ENCODE results near the gene COLGALT1. TPM values are rescaled to one million over a fixed set of nuclear protein-coding genes. Genes with fewer than 3 reads are reported as not detected.
A peak's percentile ranks its signal among the peaks of the same experiment; 100 is the strongest.

Gene COLGALT1
- total RNA-seq, 1 donor from 2014 or later: 74.2 TPM

DNA sequence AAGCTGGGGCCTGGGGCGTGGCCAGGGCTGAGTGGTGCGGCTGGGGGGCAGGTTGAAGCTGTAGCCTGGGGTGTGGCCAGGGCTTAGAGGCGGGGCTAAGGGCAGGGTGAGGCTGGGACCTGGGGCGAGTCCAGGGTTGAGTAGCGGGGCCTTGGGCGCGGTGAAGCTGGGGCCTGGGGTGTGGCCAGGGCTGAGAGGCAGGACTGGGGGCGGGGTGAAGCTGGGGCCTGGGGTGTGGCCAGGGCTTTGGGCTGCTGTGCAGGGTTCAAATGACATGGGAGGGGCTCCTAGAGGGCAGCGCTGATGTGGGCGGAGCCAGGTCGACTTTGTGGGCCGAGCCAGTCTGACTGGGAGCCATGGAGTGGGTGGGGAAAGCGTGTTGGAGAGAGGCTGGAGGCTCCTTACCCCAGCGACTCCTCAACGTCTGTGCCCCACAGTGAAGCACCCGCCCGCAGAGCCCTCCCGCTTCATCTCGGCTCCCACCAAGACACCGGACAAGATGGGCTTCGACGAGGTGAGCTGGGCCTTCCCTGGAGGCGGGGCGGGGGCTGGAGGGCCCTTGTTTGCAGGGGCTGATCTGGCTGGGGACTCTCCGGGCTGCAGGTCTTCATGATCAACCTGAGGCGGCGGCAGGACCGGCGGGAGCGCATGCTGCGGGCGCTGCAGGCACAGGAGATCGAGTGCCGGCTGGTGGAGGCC is 21.5 kb downstream of the COLGALT1 start:
- no peak for FAIRE-seq

DNA sequence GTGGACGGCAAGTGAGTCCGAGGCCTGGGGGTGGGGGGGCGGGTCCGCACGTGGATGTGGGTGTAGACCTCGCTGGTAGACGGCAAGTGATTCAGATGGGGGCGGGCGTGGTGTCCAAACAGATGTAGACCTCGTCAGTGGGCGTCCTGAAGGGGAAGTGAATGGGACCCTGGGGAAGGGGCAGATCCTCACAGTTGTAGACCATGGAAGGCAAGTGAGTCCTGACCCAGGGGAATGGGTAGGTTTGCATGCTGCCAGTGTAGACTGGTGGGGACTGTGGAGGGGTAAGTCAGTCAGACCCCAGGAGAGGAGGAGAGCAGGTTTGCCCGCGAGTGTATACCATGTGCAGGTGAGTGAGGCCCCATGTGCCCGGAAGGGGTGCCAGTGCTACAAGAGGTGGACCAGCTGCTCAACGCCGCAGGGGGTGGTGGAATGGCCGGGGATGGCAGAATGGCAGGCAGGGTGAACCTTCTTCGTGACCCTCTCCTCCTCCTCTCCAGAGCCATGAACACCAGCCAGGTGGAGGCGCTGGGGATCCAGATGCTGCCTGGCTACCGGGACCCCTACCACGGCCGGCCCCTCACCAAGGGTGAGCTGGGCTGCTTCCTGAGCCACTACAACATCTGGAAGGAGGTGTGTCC is 22.1 kb downstream of the COLGALT1 start:
- FAIRE-seq (no peak), DNase-seq (ENCODE audit: low read depth) (no peak)
- TF ChIP-seq, protein P1, sequence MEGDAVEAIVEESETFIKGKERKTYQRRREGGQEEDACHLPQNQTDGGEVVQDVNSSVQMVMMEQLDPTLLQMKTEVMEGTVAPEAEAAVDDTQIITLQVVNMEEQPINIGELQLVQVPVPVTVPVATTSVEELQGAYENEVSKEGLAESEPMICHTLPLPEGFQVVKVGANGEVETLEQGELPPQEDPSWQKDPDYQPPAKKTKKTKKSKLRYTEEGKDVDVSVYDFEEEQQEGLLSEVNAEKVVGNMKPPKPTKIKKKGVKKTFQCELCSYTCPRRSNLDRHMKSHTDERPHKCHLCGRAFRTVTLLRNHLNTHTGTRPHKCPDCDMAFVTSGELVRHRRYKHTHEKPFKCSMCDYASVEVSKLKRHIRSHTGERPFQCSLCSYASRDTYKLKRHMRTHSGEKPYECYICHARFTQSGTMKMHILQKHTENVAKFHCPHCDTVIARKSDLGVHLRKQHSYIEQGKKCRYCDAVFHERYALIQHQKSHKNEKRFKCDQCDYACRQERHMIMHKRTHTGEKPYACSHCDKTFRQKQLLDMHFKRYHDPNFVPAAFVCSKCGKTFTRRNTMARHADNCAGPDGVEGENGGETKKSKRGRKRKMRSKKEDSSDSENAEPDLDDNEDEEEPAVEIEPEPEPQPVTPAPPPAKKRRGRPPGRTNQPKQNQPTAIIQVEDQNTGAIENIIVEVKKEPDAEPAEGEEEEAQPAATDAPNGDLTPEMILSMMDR (IDR thresholded peaks at IDR 0.05; ENCODE audit: insufficient read depth, low read length, severe bottlenecking): no peak
- Histone ChIP-seq H3K36me3 (ENCODE audit: control insufficient read depth, insufficient read depth, low read length) (peaks cover 37% of the 10 kb centered on the region), H3K27me3 (ENCODE audit: control insufficient read depth, insufficient read depth, low read length) (no peaks in the 10 kb centered on the region), H3K4me3 (ENCODE audit: low read depth, low read length) (no peak overlapping the region)

More for the DNA sequence above, 21.5 kb downstream of the COLGALT1 start:
- peak; percentile 22 for DNase-seq (ENCODE audit: low read depth)
- no peaks in the 10 kb centered on the region for H3K27me3 ChIP-seq (ENCODE audit: control insufficient read depth, insufficient read depth, low read length)
- TF ChIP-seq, protein P1 (IDR thresholded peaks at IDR 0.05; ENCODE audit: insufficient read depth, low read length, severe bottlenecking): no peak
- H3K36me3 ChIP-seq (ENCODE audit: control insufficient read depth, insufficient read depth, low read length): peaks cover 41% of the 10 kb centered on the region
- H3K4me3 ChIP-seq (ENCODE audit: low read depth, low read length): no peak overlapping the region

DNA sequence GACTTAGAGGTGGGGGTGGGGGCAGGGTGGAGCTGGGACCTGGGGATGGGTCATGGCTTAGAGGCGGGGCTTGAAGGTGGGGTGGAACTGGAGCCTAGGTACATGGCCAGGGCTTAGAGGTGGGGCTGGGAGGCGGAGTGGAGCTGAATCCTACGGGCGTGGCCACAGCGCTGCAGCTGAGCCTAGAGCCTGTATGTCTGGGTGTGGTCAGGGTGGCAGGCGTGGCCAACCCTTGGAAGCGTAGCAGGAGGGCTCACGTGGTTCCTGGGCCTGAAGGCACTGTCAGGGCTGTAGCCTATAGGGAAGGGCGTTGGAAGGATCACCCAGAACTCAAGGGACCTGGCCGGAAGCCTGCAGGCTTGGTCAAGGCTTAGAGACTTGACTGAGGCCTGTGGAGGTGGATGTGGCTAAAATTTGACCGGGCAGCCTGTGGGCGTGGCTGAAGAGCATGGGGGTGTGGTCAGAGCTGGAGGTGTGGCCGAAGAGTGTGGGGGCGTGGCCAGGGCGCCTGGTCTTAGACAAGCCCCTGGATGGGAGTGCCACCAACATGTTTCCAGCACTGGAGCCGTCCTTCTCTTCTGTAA is 24.3 kb downstream of the COLGALT1 start:
- FAIRE-seq (peak; percentile 43), DNase-seq (ENCODE audit: low read depth) (peak; percentile 44)
- Histone ChIP-seq H3K27me3 (ENCODE audit: control insufficient read depth, insufficient read depth, low read length) (no peaks in the 10 kb centered on the region), H3K4me3 (ENCODE audit: low read depth, low read length) (no peak overlapping the region), H3K36me3 (ENCODE audit: control insufficient read depth, insufficient read depth, low read length) (peaks cover 34% of the 10 kb centered on the region)
- TF ChIP-seq, protein P1 (IDR thresholded peaks at IDR 0.05; ENCODE audit: insufficient read depth, low read length, severe bottlenecking): no peak

DNA sequence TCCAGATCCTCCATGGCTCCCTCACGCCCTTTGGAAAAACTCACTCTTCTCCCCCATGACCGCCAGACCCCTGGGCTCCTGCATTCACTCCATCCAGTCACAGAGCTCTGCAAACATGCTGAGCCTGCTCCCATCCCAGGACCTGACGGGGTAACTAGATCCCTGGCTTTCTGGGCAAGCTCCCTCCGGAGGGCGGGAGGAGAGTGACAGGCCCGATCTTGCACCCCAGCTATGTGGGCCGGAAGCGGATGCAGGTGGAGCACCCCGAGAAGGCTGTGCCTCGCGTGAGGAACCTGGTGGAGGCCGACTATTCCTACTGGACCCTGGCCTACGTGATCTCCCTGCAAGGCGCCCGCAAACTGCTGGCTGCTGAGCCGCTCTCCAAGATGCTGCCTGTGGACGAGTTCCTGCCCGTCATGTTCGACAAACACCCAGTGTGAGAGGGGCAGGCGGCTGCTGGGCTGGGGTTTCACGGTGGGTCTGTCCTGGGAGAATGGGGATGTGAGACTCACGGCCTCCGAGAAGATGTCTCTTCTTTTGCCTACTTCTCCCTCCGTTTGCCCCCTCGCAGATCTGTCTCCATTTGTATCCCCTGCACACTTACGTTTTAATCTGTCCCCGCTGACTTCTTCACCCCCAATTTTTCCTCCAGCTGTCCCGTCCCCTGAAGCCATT is 25.2 kb downstream of the COLGALT1 start:
- Histone ChIP-seq H3K4me3 (ENCODE audit: low read depth, low read length) (no peak overlapping the region), H3K27me3 (ENCODE audit: control insufficient read depth, insufficient read depth, low read length) (no peaks in the 10 kb centered on the region), H3K36me3 (ENCODE audit: control insufficient read depth, insufficient read depth, low read length) (peaks cover 33% of the 10 kb centered on the region)
- DNase-seq (ENCODE audit: low read depth): no peak
- FAIRE-seq: no peak
- TF ChIP-seq, protein P1 (IDR thresholded peaks at IDR 0.05; ENCODE audit: insufficient read depth, low read length, severe bottlenecking): peak; percentile 8

DNA sequence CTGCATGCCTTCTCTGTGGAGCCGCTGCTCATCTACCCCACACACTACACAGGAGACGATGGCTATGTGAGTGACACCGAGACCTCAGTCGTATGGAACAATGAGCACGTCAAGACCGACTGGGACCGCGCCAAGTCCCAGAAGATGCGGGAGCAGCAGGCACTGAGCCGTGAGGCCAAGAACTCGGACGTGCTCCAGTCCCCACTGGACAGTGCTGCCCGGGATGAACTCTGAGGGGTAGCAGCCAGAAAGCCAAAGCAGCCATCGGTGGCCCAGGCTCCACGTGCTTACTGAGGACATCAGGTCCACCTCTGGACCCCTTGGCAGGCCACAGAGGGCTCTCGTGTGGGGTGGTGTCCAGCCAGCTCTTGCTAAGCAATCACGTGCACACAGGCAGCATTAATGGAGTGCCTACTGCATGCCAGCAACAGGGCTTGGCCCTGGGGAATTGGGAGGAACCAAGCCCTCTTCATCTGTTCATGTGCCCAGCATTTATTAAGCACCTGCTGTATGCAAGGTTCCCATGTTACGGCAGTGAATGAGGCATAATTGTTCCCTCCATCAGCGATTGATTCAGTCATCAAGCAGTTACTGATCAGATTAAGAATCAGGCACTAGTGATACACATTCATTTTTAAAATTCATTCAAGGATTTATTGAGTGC is 25.9 kb downstream of the COLGALT1 start:
- TF ChIP-seq, protein P1 (IDR thresholded peaks at IDR 0.05; ENCODE audit: insufficient read depth, low read length, severe bottlenecking): no peak
- peaks cover 32% of the 10 kb centered on the region for H3K36me3 ChIP-seq (ENCODE audit: control insufficient read depth, insufficient read depth, low read length)
- no peak for FAIRE-seq
- no peak for DNase-seq (ENCODE audit: low read depth)
- no peaks in the 10 kb centered on the region for H3K27me3 ChIP-seq (ENCODE audit: control insufficient read depth, insufficient read depth, low read length)
- no peak overlapping the region for H3K4me3 ChIP-seq (ENCODE audit: low read depth, low read length)
